Liver (tissue), 3 donors: ENCODE results near the gene EVC2.

Experiments used
- ATF3 ChIP-seq: IDR thresholded peaks from 2 replicates; pipeline ENCODE4 v1.6.1; 2016; ENCODE audit warnings: antibody characterized with exemption
- CTCF ChIP-seq: fragments of 150-350 bp; IDR thresholded peaks from 2 replicates; pipeline ENCODE4 v1.5.1; 2017; ENCODE audit warnings: improper control_type of control experiment, low read depth, low read length; ENCODE audit not compliant: missing input control
- FOXA1 ChIP-seq: IDR thresholded peaks from 2 replicates; pipeline ENCODE4 v1.6.1; 2016; ENCODE audit warnings: antibody characterized with exemption
- GABPA ChIP-seq, 2 donors: IDR thresholded peaks in 1 of 2; conservative IDR thresholded peaks in 1 of 2; 2 replicates each; pipeline ENCODE4 v1.6.1; 2016; ENCODE audit warnings: antibody characterized with exemption in 2 of 2, mild to moderate bottlenecking in 1 of 2, moderate library complexity in 1 of 2
- HNF4A ChIP-seq, 2 donors: conservative IDR thresholded peaks; 2 replicates each; pipeline ENCODE4 v1.6.1; 2016; ENCODE audit warnings: antibody characterized with exemption in 2 of 2, mild to moderate bottlenecking in 2 of 2
- JUND ChIP-seq, 2 donors: IDR thresholded peaks; 2 replicates each; pipeline ENCODE4 v1.6.1; 2016; ENCODE audit warnings: antibody characterized with exemption in 2 of 2
- MAX ChIP-seq: IDR thresholded peaks from 2 replicates; pipeline ENCODE4 v1.6.1; 2016; ENCODE audit warnings: antibody characterized with exemption
- RAD21 ChIP-seq, 2 donors: IDR thresholded peaks; 2 replicates each; pipeline ENCODE4 v1.6.1; 2016; ENCODE audit warnings: antibody characterized with exemption in 2 of 2, mild to moderate bottlenecking in 2 of 2
- REST ChIP-seq: IDR thresholded peaks from 2 replicates; pipeline ENCODE4 v1.6.1; 2016; ENCODE audit warnings: antibody characterized with exemption, mild to moderate bottlenecking
- RXRA ChIP-seq, 2 donors: IDR thresholded peaks; 2 replicates each; pipeline ENCODE4 v1.6.1; 2017 to 2018; ENCODE audit warnings: antibody characterized with exemption in 2 of 2, mild to moderate bottlenecking in 1 of 2
- SP1 ChIP-seq: IDR thresholded peaks from 2 replicates; pipeline ENCODE4 v1.6.1; 2018; ENCODE audit warnings: antibody characterized with exemption, mild to moderate bottlenecking
- TAF1 ChIP-seq: conservative IDR thresholded peaks from 2 replicates; pipeline ENCODE4 v1.6.1; 2016; ENCODE audit warnings: antibody characterized with exemption, mild to moderate bottlenecking
- YY1 ChIP-seq: IDR thresholded peaks from 2 replicates; pipeline ENCODE4 v1.6.1; 2016; ENCODE audit warnings: antibody characterized with exemption, mild to moderate bottlenecking
- ZBTB33 ChIP-seq: IDR thresholded peaks from 2 replicates; pipeline ENCODE4 v1.6.1; 2016; ENCODE audit warnings: antibody characterized with exemption
- donor health status: healthy.
- donor health status: healthy.

- TF ChIP-seq CTCF, result no peak
- TF ChIP-seq JUND (IDR thresholded peaks at IDR 0.05), result no peak
- TF ChIP-seq RXRA (IDR thresholded peaks at IDR 0.05), result no peak
- TF ChIP-seq MAX, result no peak
- no peak for TF ChIP-seq SP1
- no peak for TF ChIP-seq TAF1
- TF ChIP-seq ATF3, result no peak
- no peak for TF ChIP-seq HNF4A (conservative IDR thresholded peaks at IDR 0.05)
- TF ChIP-seq RAD21 (IDR thresholded peaks at IDR 0.05), result no peak
- no peak for TF ChIP-seq REST
- no peak for TF ChIP-seq ZBTB33
- no peak for TF ChIP-seq YY1
- TF ChIP-seq FOXA1, result no peak
- no peak for TF ChIP-seq GABPA (IDR thresholded peaks at IDR 0.05 in 1 of 2, conservative IDR thresholded peaks at IDR 0.05 in 1 of 2)
Observed at GRCh38 chr4:5734853-5735252, 26.5 kb upstream of the EVC2 start.
